ENCODE results near the gene HPCAL1.

Gene HPCAL1

GRCh38 chr2:10370895-10371294 is 68.2 kb downstream of the HPCAL1 start:
- no peak for DNase-seq (ENCODE audit: low read depth)

- no peak for DNase-seq (ENCODE audit: low read depth)
Measured at GRCh38 chr2:10371441-10372196, 68.9 kb downstream of the HPCAL1 start.

- no peak for DNase-seq (ENCODE audit: low read depth)
Measured at GRCh38 chr2:10372203-10372861, 69.6 kb downstream of the HPCAL1 start.

- no peak for DNase-seq (ENCODE audit: low read depth)
Measured at GRCh38 chr2:10372862-10373240, 70.1 kb downstream of the HPCAL1 start.

- DNase-seq (ENCODE audit: low read depth): no peak
Measured at GRCh38 chr2:10373931-10374330, 71.2 kb downstream of the HPCAL1 start.

GRCh38 chr2:10374362-10374943 is 71.7 kb downstream of the HPCAL1 start:
- DNase-seq (ENCODE audit: low read depth): no peak

- DNase-seq (ENCODE audit: low read depth): no peak
Measured at GRCh38 chr2:10375570-10376281, 73.0 kb downstream of the HPCAL1 start.

GRCh38 chr2:10377052-10377746 is 74.5 kb downstream of the HPCAL1 start:
- DNase-seq (ENCODE audit: low read depth): no peak

GRCh38 chr2:10377747-10378085 is 75.0 kb downstream of the HPCAL1 start:
- DNase-seq (ENCODE audit: low read depth): no peak

- no peak for DNase-seq (ENCODE audit: low read depth)
Measured at GRCh38 chr2:10378189-10378588, 75.5 kb downstream of the HPCAL1 start.

- no peak for DNase-seq (ENCODE audit: low read depth)
Measured at GRCh38 chr2:10380048-10380926, 77.6 kb downstream of the HPCAL1 start.

- DNase-seq (ENCODE audit: low read depth): no peak
Measured at GRCh38 chr2:10381997-10382353, 79.3 kb downstream of the HPCAL1 start.

- DNase-seq (ENCODE audit: low read depth): no peak
Measured at GRCh38 chr2:10382354-10383061, 79.8 kb downstream of the HPCAL1 start.

- DNase-seq (ENCODE audit: low read depth): no peak
Measured at GRCh38 chr2:10383960-10384734, 81.4 kb downstream of the HPCAL1 start.

GRCh38 chr2:10385501-10385900 is 82.8 kb downstream of the HPCAL1 start:
- DNase-seq (ENCODE audit: low read depth): no peak

GRCh38 chr2:10385933-10386773 is 83.4 kb downstream of the HPCAL1 start:
- no peak for DNase-seq (ENCODE audit: low read depth)

- DNase-seq (ENCODE audit: low read depth): no peak
Measured at GRCh38 chr2:10387033-10387432, 84.3 kb downstream of the HPCAL1 start.

- DNase-seq (ENCODE audit: low read depth): no peak
Measured at GRCh38 chr2:10388954-10389560, 86.4 kb downstream of the HPCAL1 start.

- DNase-seq (ENCODE audit: low read depth): no peak
Measured at GRCh38 chr2:10389573-10389972, 86.9 kb downstream of the HPCAL1 start.

Data from stimulated activated CD8-positive, alpha-beta memory T cell treated with anti-CD3 and anti-CD28 coated beads, Interleukin-15, amount 100 ng/mL, for 1 hour (primary cell).